HG03196 (cell line): ENCODE results near the gene NKD2.

Source experiments
- ATAC-seq: cut with Tn5 transposase; IDR thresholded peaks from one replicate; pipeline ENCODE4 v1.9.1; 2021; ENCODE audit not compliant: unreplicated experiment

Gene NKD2

GRCh38 chr5:1039706-1040260, 31.2 kb downstream of the NKD2 start:
- no peak for ATAC-seq

DNA sequence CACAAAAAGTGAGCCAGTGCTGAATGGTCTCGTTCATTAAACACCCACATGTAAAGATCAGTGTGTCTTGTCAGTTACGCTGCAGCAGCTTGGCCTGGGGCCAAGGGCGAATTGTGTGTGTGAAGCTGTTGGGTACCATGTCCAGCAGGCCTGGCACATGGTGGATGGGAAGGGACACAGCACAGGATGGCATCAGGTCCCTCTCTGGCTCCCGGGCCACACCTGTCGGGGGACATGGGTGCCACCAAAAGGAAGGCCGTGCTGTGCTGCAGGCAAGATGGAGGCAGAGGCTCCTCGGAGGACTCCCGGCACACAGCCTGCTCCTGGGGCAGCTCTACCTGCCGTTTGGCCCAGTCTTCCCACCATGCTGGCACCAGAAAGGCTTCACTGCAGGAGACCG, 32.0 kb downstream of the NKD2 start:
- ATAC-seq, result no peak

- ATAC-seq, result no peak
Observed at GRCh38 chr5:1041225-1042143, 32.9 kb downstream of the NKD2 start.

- ATAC-seq, result no peak
Observed at GRCh38 chr5:1042626-1043025, 34.0 kb downstream of the NKD2 start.

DNA sequence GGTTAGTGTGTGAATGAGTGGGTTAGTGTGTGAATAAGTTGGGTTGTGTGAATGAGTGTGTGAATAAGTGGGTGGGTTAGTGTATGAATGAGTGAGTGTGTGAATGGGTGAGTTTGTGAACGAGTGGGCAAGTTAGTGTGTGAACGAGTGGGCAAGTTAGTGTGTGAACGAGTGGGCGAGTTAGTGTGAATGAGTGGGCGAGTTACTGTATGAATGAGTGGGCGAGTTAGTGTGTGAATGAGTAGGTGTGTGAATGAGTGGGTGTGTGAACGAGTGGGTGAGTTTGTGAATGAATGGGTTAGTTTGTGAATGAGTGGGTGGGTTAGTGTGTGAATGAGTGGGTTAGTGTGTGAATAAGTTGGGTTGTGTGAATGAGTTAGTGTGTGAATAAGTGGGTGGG, 34.7 kb downstream of the NKD2 start:
- no peak for ATAC-seq

DNA sequence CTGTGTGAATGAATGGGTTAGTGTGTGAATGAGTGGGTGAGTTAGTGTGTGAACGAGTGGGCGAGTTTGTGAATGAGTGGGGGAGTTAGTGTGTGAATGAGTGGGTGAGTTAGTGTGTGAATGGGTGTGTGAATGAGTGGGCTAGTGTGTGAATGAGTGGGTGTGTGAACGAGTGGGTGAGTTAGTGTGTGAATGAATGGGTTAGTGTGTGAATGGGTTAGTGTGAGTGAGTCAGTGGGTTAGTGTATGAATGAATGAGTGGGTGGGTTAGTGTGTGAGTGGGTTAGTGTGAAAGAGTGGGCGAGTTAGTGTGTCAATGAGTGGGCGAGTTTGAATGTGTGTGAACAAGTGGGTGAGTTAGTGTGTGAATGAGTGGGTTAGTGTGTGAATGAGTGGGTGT, 35.5 kb downstream of the NKD2 start:
- ATAC-seq, result no peak

GRCh38 chr5:1045960-1046560, 37.5 kb downstream of the NKD2 start:
- ATAC-seq, result no peak

DNA sequence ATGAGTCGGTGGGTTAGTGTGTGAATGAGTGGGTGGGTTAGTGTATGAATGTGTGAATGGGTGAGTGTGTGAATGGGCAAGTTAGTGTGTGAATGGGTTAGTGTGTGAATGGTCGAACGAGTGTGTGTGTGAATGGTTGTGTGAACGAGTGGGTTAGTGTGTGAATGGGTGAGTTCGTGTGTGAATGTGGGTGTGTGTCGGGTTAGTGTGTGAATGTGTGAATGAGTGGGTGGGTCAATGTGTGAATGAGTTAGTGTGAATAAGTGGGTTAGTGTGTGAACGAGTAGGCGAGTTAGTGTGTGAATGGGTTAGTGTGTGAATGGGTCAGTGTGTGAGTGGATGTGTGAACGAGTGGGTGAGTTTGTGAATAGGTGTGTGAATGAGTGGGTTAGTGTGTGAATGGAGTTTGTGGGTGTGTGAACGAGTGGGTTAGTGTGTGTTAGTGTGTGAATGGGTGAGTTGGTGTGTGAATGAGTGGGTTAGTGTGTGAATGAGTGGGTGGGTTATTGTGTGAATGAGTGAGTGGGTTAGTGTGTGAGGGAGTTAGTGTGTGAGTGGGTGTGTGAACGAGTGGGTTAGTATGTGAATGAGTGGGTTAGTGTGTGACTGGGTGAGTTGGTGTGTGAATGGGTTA, 38.8 kb downstream of the NKD2 start:
- no peak for ATAC-seq

- ATAC-seq, result no peak
Observed at GRCh38 chr5:1048162-1048721, 39.6 kb downstream of the NKD2 start.

GRCh38 chr5:1048861-1049838, 40.5 kb downstream of the NKD2 start:
- no peak for ATAC-seq

DNA sequence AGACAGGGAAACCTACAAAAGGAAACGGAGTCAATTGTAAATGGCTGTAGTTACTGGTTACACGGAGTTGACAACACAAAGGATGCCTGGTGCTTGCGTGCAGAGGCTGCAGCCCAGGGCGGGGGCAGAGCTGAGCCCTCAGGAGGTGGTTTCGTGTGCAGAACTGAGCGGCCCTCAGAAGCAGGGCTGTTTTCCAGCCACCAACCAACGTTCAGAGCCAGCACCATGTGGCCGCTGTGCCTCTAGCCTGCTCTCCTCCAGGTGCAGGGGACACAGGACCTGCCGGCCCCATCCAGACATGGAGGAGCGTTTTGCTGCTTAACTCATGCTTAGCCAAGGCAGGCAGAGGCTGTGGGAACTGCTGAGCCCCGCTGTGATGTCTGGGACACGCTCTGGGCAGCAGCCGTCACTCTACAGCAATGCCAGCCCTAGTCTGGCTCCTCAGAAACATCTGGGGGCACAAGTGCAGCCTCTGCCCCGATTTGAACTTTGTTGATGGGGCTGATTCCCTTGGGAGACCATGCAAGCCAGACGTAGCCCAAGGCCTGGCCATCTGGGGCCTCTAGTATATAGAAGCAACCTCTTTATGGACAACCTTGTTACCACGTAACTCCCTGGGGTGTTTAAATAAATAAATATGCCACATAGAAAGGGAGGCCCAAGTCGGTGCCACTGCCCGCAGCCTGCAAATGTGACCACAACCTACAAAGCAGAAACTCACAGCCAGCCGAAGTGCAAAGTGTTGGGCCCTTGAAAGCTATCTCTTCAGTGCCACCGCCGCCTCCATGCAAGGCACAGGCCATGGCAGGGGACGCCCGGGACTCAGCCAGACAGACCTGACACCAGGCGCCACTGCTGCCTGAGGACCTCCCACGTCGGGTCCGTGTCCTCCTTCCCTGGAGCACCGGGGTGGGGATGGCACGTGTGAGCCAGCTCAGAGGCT, 42.1 kb downstream of the NKD2 start:
- no peak for ATAC-seq

GRCh38 chr5:1051366-1051720, 42.7 kb downstream of the NKD2 start:
- no peak for ATAC-seq

DNA sequence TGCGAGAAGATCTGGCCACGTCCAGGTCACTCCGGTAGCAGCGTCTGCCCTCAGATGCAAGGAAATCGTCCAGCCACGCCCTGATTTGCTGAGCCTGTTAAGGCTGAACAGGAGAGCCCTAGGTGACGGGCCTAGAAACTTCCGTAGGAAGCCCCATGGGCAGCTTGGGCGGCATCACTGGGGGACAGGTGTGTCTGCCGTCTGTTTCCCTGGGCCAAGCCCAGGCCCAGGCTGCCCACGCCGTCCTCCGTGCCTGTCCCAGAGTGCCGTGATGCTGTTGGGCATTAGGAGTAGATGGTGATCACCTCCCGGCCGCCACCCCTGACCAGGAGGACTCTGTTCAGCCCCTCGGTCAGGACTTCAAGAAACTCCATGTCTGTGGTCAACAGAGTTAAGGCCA, 43.5 kb downstream of the NKD2 start:
- no peak for ATAC-seq

DNA sequence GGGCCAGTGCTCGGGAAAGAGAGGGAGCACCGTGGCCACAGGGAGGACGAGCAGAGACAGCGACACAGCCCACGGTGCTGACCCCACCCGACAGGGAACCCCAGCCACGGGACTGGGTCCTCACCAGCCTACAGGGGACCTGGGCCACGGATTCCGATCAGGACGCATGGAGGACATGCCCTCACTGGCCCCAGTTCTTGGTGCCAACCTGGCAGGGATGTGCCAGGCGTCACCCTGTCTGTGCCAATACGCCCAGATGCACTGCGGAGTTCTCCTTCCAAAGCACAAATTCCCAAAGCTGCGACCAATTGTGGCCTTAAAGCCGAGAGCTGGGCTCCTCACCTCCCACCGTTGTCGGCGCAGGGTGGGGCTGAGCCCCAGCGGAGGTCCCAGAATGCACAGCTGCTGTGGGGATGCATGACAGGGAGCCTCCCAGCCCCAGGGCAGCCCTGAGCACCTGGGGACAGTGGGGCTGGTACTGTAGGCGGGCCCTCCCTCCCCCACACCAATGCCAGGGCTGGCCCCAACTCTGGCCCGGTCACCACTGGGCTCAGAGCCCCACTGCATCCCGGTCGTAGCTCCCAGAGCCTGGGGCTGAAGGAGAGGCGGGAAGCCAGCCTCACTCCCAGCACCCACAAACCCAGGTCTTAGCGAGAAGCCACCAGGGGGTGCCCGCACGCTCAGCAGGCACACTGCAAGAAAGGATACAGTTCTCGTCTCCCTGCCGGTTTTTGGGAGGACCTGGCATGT, 44.2 kb downstream of the NKD2 start:
- ATAC-seq, result no peak

- no peak for ATAC-seq
Observed at GRCh38 chr5:1053391-1054017, 44.9 kb downstream of the NKD2 start.

DNA sequence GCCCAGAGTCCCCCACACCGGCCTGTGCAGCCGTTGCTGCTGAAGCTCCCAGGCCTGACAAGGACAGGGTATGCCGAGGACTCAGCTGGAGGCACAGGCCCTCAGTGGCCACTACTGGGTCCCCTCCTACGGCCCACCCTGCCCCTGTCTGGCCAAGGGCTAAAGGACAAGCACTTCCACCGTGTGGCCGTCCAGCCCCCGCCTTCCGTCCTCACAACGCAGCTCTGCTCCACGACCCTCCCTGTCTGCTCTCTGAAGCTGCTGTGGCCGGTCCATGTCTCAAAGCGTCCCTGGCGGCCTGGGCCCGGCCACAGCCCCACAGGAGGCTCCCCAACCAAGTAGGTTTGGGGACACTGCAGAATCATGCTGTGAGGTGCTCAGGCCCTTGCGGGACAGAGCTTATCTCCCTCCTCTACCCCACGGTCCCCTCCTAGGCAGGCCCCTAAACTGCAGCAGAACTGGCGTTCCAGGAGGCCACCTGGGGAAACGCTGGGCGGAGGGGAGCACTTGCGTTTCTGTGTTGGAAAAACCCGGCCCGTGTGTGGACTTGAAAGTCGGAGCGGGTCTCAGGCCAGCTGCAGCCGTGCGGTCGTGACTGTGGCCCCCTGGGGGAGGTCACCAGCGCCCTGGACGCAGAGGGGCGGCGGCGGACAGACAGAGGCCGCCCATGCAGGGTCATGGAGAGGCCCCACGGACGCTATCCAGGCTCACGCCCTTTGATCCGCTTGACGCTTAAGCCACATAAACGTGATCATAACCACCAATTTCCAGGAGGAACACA, 45.6 kb downstream of the NKD2 start:
- ATAC-seq, result no peak
